HEK293 (cell line): ENCODE measurements around the gene GDA.

Experiments used
- CTCF ChIA-PET: fragments of 350-600 bp; formaldehyde crosslinking; extraction: SDS; loops from one replicate; lab custom pipeline; 2021; ENCODE audit warnings: antibody characterized with exemption; lab: Yijun Ruan, JAX
- POLR2A ChIA-PET: fragments of 300-600 bp; formaldehyde crosslinking; extraction: SDS; loops from one replicate; lab custom pipeline; 2020; ENCODE audit warnings: antibody characterized with exemption, inconsistent platforms; lab: Yijun Ruan, JAX
- H3K27ac ChIP-seq: fragments of 200-500 bp; sonication (Bioruptor generic); 2 replicates; pipeline ENCODE4 v1.5.1; 2014; ENCODE audit warnings: low read depth, low read length, control low read depth, inconsistent platforms; ENCODE audit errors: extremely low read depth
- H3K36me3 ChIP-seq, 2 experiments: fragments of 200-500 bp in 1 of 2; sonication (Bioruptor generic) in 1 of 2; 1 replicate in 1 of 2; 2 replicates in 1 of 2; pipeline ENCODE4 v1.5.1; 2014 to 2017; ENCODE audit warnings: inconsistent platforms in 2 of 2, low read length in 2 of 2; ENCODE audit not compliant: control insufficient read depth in 2 of 2, insufficient read depth in 1 of 2
- H3K4me1 ChIP-seq: fragments of 200-500 bp; sonication (Bioruptor generic); 2 replicates; pipeline ENCODE4 v1.5.1; 2014; ENCODE audit warnings: mild to moderate bottlenecking, low read length, inconsistent platforms; ENCODE audit not compliant: control insufficient read depth, insufficient read depth
- H3K4me3 ChIP-seq: 2 replicates; pipeline ENCODE4 v1.5.1; 2011; ENCODE audit warnings: low read depth, mild to moderate bottlenecking, control low read depth, low read length, moderate library complexity
- H3K9me3 ChIP-seq: fragments of 200-500 bp; sonication (Bioruptor generic); 2 replicates; pipeline ENCODE4 v1.5.1; 2014; ENCODE audit warnings: low read depth, low read length, inconsistent platforms; ENCODE audit not compliant: control insufficient read depth, insufficient read depth
- FEZF1 ChIP-seq: fragments of 450-650 bp; formaldehyde crosslinking; IDR thresholded peaks from 2 replicates; pipeline ENCODE4 v1.5.1; 2016; ENCODE audit warnings: missing biosample characterization, missing genetic modification characterization
- HOXA7 ChIP-seq: sonication (generic); formaldehyde crosslinking; IDR thresholded peaks from 2 replicates; pipeline ENCODE4 v1.8.1; 2022; ENCODE audit warnings: missing genetic modification reagents, borderline replicate concordance
- IKZF3 ChIP-seq: fragments of 450-650 bp; IDR thresholded peaks from 2 replicates; pipeline ENCODE4 v1.5.0; 2018; ENCODE audit warnings: missing biosample characterization, mild to moderate bottlenecking, missing genetic modification characterization, moderate library complexity
- INSM2 ChIP-seq: fragments of 450-650 bp; formaldehyde crosslinking; IDR thresholded peaks from 2 replicates; pipeline ENCODE4 v1.5.1; 2016; ENCODE audit warnings: missing biosample characterization, missing genetic modification characterization
- PRDM10 ChIP-seq: fragments of 450-650 bp; formaldehyde crosslinking; IDR thresholded peaks from 2 replicates; pipeline ENCODE4 v1.5.1; 2016; ENCODE audit warnings: missing biosample characterization, missing genetic modification characterization
- SCRT1 ChIP-seq: fragments of 450-650 bp; formaldehyde crosslinking; IDR thresholded peaks from 2 replicates; pipeline ENCODE4 v1.5.1; 2016; ENCODE audit warnings: missing biosample characterization, missing genetic modification characterization, borderline replicate concordance
- ZBTB20 ChIP-seq: fragments of 450-650 bp; formaldehyde crosslinking; IDR thresholded peaks from 2 replicates; pipeline ENCODE4 v1.5.1; 2016; ENCODE audit warnings: missing biosample characterization, missing genetic modification characterization
- ZFP69B ChIP-seq: fragments of 450-650 bp; formaldehyde crosslinking; IDR thresholded peaks from 2 replicates; pipeline ENCODE4 v1.5.1; 2016; ENCODE audit warnings: missing biosample characterization, missing genetic modification characterization
- ZNF138 ChIP-seq: fragments of 450-650 bp; formaldehyde crosslinking; IDR thresholded peaks from 2 replicates; pipeline ENCODE4 v1.5.1; 2016; ENCODE audit warnings: missing biosample characterization, missing genetic modification characterization, borderline replicate concordance
- ZNF184 ChIP-seq: fragments of 450-650 bp; IDR thresholded peaks from 2 replicates; pipeline ENCODE4 v1.5.1; 2018; ENCODE audit warnings: missing biosample characterization, mild to moderate bottlenecking, missing genetic modification characterization
- ZNF211 ChIP-seq: fragments of 450-650 bp; formaldehyde crosslinking; IDR thresholded peaks from 2 replicates; pipeline ENCODE4 v1.5.1; 2016; ENCODE audit warnings: low read depth, missing biosample characterization, missing genetic modification characterization
- ZNF223 ChIP-seq: fragments of 450-650 bp; formaldehyde crosslinking; IDR thresholded peaks from 2 replicates; pipeline ENCODE4 v1.5.1; 2016; ENCODE audit warnings: missing biosample characterization, missing genetic modification characterization
- ZNF362 ChIP-seq: fragments of 450-650 bp; formaldehyde crosslinking; IDR thresholded peaks from 2 replicates; pipeline ENCODE4 v1.5.1; 2016; ENCODE audit warnings: missing biosample characterization, missing genetic modification characterization
- ZNF654 ChIP-seq: fragments of 450-650 bp; formaldehyde crosslinking; IDR thresholded peaks from 2 replicates; pipeline ENCODE4 v1.5.1; 2016; ENCODE audit warnings: low read depth, missing biosample characterization, missing genetic modification characterization
- ZNF791 ChIP-seq: fragments of 450-650 bp; formaldehyde crosslinking; IDR thresholded peaks from 2 replicates; pipeline ENCODE4 v1.5.1; 2016; ENCODE audit warnings: missing biosample characterization, missing genetic modification characterization
- TF ChIP-seq, protein P1 (sequence below): fragments of 450-650 bp; formaldehyde crosslinking; IDR thresholded peaks from 2 replicates; pipeline ENCODE4 v1.5.1; 2016; ENCODE audit warnings: missing biosample characterization, missing genetic modification characterization

GDA gene

GRCh38 chr9:72226146-72226812 lies 77.0 kb downstream of the GDA start:
- ChIA-PET CTCF (interaction anchor here (0.9 kb wide), 1 partner anchor 54 kb away, joined by 3 read pairs; no protein-coding TSS in a partner anchor), POLR2A (no interaction called here)
- H3K4me3 ChIP-seq: no peak overlapping the region
- no peak overlapping the region for H3K27ac ChIP-seq
- TF ChIP-seq ZNF184 (tag by site-specific recombination) (no peak), ZNF138 (tag by site-specific recombination) (no peak), ZBTB20 (tag by site-specific recombination) (no peak)
- H3K4me1 ChIP-seq: no peaks in the 10 kb centered on the region
- H3K9me3 ChIP-seq: no peaks in the 10 kb centered on the region
- H3K36me3 ChIP-seq: no peaks in the 10 kb centered on the region

GRCh38 chr9:72228282-72228681 lies 79.0 kb downstream of the GDA start:
- TF ChIP-seq FEZF1 (tag by site-specific recombination): no peak
- TF ChIP-seq ZNF211 (tag by site-specific recombination): no peak
- TF ChIP-seq, protein P1, sequence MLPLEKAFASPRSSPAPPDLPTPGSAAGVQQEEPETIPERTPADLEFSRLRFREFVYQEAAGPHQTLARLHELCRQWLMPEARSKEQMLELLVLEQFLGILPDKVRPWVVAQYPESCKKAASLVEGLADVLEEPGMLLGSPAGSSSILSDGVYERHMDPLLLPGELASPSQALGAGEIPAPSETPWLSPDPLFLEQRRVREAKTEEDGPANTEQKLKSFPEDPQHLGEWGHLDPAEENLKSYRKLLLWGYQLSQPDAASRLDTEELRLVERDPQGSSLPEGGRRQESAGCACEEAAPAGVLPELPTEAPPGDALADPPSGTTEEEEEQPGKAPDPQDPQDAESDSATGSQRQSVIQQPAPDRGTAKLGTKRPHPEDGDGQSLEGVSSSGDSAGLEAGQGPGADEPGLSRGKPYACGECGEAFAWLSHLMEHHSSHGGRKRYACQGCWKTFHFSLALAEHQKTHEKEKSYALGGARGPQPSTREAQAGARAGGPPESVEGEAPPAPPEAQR (tag by site-specific recombination): no peak
- TF ChIP-seq IKZF3 (tag by site-specific recombination): no peak
- TF ChIP-seq, all 188 proteins: peak for 0
- ChIA-PET CTCF (no interaction called here), POLR2A (no interaction called here)

DNA sequence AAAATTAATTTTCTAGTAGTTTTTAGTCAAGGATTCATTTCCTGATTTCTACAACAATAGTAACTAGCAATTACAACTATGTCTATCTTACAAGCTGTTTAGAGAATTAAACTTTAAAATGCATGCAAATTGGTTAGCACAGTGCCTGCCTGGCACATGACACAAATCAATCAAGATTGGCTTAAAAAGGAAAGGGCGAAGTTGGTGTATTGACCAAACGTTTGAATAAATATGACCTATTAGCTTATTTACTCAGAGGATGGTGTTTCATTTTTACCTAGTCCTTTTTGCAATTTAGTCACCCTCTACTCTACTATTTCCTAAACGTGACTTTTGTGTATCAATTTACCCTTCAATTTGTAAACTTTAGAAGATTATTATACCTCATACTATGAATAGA lies 83.5 kb downstream of the GDA start:
- H3K27ac ChIP-seq: no peak overlapping the region
- H3K9me3 ChIP-seq: no peaks in the 10 kb centered on the region
- no peaks in the 10 kb centered on the region for H3K4me1 ChIP-seq
- POLR2A ChIA-PET: no interaction called here
- TF ChIP-seq ZNF362 (tag by site-specific recombination) (no peak), ZNF791 (tag by site-specific recombination) (no peak), ZNF223 (no peak), ZFP69B (tag by site-specific recombination) (no peak), PRDM10 (tag by site-specific recombination) (no peak), INSM2 (tag by site-specific recombination) (no peak), ZNF654 (tag by site-specific recombination) (no peak), SCRT1 (tag by site-specific recombination) (no peak), HOXA7 (no peak)
- CTCF ChIA-PET: interaction anchor here (0.5 to 1.0 kb wide), 3 partner anchors 22 to 1690 kb away, joined by 3 to 5 read pairs (median 4); no protein-coding TSS in a partner anchor
- H3K4me3 ChIP-seq: no peak overlapping the region
- no peaks in the 10 kb centered on the region for H3K36me3 ChIP-seq

More at GRCh38 chr9:72228282-72228681, 79.0 kb downstream of the GDA start:
- Histone ChIP-seq H3K4me3 (no peak overlapping the region), H3K4me1 (no peaks in the 10 kb centered on the region), H3K27ac (no peak overlapping the region), H3K36me3 (no peaks in the 10 kb centered on the region), H3K9me3 (no peaks in the 10 kb centered on the region)
